Lower leg skin (tissue), 3 donors: ENCODE results near the gene COL9A3.

ENCODE experiments used
- CTCF ChIP-seq, 3 donors: fragments of 450-650 bp; IDR thresholded peaks; one replicate each; pipeline ENCODE4 v1.5.1; 2016; ENCODE audit warnings: antibody characterized with exemption in 3 of 3, mild to moderate bottlenecking in 3 of 3, moderate library complexity in 2 of 3
- POLR2A ChIP-seq, 2 donors: fragments of 450-650 bp; IDR thresholded peaks; one replicate each; pipeline ENCODE4 v1.6.1; 2016 to 2017; ENCODE audit warnings: antibody characterized with exemption in 2 of 2, mild to moderate bottlenecking in 1 of 2, moderate library complexity in 1 of 2

DNA sequence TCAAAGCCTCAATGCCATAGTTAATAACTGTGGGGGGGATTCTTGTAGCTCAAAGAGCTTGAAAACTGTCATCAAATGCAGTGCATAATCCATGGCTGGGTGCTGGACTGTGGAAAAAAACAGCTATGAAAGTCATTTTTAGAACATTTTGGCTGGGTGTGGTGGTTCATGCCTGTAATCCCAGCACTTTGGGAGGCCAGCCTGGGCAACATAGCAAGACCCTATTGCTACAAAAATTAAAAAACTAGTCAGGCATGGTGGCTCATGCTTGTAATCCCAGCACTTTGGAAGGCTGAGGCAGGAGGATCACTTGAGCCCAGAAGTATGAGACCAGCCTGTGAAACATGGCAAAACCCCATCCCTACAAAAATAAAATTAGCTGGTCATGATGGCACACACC, 32.6 kb downstream of the COL9A3 start:
- TF ChIP-seq CTCF (IDR thresholded peaks at IDR 0.05) (no peak), POLR2A (IDR thresholded peaks at IDR 0.05) (no peak)
